ENCODE measurements around the gene ANO2.
"Not testable (repeated sequence)": the region's sequence is repeated elsewhere in the genome, so short reads cannot be mapped to it uniquely, and the experiment has no call there.

Gene ANO2

DNA sequence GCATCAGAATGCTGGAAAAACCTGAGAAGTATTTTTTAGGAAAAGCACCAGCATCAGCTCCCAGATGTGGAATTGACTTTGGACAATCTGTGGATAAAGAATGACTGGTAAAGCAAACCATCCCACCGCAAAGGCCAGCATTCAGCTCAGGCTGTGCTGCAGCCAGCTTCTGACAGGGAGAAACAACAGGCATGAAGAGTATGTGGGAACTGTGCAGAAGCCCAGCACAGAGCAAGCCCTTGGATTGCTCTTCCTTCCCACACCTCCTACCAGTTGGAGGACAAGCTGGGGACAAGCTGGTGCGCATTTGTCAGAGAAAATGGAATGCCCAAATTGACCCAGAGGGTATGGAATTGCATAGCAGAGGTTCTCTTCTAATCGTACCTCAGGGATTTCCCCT lies 228.1 kb downstream of the ANO2 start:
- no peak for FAIRE-seq

DNA sequence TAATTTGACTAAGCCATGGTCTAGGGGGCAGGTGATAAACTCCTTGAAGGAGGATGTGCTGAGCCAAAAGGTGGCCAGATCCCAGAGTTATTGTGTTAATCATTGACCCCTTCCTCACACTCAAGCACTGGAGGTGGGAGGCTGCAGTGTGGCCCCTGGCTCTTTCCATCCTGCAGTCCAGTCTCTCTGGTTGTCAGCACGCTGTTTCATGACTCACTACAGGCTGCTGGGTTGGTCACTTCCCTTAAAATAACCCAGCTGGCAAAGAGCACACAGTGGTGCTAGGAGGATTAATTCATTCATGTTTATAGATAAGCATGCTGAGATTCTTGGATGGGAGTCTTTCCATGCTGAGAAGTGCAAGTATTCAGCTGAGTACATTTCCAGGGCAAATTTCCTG lies 228.9 kb downstream of the ANO2 start:
- FAIRE-seq: no peak

DNA sequence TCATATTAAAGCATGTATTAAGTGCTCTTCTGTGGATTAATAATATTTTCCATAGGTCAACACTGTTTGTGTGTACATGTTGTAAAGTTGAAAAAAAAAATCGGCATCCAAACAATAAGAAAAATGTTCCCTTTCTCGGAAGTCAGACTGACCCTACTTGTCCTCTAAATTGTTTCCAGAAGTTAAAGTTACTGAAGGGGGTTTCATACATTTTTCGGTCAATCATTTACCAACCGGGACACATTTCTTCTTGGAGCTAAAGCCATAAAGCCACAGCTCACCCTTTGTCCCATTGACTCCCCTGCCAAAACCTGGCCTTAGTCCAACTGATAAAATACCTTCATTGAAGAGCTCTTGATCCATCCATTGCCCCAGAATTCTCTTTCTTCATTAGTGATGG lies 230.0 kb downstream of the ANO2 start:
- no peak for FAIRE-seq

DNA sequence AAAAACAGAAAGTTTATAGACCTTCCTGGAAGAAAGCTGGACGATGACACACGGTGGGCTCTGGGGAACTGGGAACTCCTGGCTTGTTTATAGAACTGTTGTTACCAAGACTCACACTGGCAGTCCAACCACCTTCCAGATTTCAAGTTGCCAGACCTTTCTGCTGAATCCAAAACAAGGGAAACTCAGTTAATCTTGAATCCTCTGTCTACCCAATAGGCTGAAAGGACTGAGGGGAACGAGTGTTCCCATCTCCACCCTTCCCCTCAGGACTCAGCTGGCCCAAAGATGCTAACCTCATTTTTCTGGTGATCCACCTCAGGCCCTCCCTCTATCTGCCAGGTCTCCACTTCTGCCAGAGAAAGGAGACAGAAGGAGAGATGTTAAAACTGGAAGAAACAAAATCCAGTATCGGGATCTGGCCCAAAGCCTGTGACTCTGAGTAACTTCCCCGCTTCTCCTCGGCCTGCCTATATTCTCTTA lies 231.4 kb downstream of the ANO2 start:
- no peak for FAIRE-seq

DNA sequence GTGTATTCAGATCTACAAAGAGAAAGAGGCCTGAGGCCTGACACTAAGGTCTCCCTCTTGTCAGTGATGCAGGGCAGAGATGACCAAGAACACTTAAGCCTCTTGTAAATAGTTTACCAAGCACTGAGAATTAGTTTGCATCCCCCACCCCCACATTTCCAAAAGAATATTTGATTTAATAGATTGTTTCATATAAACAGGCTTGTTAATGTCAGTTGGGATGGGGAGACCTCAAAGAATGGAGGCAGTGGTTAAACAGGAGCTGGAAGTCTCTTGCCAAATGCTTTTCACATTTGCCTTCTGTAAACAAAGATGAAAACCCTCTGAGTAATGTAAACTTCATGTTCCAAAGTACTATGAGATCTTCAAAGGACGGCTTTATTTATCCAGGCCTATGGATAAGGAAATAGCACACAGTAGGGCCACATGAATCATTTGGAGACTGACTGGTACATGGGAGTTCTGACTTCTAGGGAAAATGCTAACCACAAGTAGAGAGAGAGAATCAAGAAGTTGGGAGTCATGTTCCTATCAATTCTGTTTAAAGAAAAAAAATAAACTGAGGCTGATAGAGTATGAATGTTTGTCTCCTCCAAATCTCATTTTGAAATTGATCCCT lies 234.7 kb downstream of the ANO2 start:
- FAIRE-seq: no peak

DNA sequence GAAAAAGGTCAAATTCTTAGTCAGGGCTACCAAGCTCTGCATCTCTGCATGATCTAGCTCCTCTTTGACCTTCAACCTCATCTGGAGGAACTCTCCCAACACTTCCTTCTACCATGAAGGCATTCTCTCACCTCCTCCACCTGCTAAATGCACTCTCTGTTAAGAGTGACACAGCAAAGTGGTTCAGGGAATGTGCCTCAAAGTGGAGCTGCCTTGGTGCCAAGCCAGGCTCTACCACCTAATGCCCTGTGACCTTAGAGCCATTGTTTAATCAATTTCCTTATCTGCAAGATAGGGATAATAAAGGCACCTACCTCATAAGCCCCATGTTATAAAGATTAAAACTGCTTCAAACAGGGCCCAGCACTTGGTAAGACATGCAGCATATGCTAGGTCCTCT lies 236.7 kb downstream of the ANO2 start:
- no peak for FAIRE-seq

DNA sequence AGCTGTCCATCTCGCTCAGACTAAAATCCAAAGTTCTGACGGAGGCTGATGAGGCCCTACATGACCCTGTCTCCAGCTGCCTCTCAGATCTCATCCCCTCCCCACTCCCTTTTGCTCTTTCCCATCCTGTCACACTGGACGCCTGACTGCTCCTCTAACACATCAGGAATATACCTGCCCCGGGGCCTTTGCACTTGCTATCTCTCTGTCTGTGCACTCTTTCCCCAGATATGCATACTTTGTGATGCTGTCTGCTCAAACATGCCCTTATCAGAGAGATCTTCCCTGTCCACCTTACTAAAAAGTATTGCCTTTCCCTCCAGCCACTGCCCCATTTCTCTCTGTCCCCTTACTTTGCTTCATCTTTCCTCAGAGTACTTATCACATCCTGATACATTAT lies 238.8 kb downstream of the ANO2 start:
- FAIRE-seq: no peak

DNA sequence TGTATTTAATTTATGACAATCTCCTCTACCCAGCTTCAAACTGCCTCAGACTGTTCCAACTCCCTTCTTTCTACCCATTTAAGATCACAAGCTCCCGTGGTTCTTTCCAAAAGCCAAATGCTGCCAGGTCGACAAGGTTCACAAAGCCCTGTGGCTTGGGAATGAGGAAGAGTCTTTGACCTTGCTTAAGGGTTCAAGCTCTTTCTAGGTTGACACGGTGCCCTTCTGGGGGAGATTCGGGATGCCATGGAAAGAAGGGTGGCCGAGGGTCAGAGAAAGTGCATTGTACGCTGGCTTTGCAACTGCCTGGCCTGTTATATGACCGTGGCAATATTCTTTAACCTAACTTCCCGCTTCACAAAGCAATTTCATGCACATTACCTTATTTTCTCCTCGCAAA lies 239.3 kb downstream of the ANO2 start:
- no peak for FAIRE-seq

DNA sequence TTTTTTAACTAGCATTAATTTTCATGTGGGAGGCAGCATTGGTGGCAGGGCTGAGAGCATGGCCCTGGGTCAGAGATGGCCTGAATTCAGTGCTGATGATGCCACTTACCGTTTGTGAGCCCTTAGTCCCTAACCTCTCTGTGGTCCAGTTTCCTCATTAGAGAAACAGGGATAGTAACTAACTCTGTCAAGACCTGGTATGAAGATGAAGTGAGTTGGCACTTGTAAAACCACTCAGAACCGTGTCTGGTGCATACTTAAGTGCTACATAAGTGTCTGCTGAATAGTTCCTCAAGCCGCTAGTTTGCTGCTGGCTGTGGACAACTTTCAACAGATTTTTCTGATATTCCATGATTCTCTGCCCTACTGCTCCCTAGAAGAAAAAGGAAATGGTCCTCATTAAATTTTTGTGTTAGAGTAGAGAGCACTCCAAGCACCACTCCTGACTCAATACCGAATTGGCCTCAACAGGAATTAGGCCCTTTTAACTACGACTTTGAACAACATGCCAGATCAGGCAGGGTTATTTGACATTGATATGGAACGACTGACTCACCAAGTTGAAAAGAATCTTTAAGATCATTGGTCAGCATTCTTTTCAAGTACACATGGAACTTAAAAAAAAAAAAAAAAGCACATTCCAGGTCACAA lies 250.2 kb downstream of the ANO2 start:
- FAIRE-seq: no peak

DNA sequence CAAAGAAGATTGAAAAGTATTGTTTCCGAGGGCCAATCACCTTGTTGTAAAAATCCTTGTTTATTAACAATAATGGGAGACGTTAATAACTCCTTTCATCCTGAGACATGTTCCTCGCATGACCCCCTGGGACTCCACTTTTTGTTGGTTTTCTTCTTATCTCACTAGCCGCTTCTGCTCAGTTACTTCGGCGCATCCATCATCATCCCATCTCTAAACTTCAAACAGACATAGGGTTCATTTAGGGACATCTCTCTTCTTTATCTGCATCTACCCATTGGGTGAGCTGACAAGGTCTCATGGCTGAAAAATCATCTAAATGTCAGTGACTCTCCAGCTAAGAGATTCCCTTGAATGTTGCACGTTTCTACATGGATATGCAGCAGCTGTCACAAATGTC lies 252.2 kb downstream of the ANO2 start:
- no peak for FAIRE-seq

DNA sequence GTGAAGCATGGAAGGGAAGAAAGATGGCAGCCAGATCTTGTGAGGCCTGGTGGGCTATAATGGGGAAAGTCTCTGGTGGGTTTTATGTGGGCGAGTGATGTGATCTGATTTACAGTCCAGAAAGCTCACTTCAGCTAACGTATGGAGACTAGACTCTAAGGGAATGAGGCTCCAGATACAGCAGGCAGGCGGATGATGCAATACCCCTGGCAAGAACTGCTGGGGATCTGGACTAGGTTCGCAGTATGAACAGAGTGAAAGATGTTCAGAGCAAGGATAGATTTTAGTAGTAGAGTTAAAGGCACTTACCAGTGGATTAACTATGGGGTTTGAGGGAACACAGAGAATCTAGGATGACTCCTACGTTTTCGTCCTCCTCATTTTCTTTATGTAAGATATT lies 253.1 kb downstream of the ANO2 start:
- no peak for FAIRE-seq

DNA sequence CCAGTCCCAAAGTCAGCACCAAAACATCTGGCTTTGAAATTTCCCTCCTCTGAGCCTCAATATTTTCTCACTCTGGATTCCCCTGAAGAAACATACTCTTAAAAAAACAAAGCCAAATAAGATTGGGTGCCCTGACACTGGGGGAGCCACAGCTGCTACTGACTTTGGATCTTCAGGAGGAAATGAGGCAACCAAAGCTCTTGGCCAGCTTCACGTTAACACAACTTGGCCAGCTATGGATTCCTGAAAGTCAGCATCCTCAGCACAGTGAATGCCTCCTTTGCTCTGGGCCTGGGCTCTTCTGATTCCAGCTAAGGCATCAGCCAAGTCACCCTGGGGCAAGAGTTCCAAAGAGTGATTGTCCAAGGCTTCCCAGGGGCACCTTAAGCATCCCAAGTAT lies 254.8 kb downstream of the ANO2 start:
- FAIRE-seq: no peak

DNA sequence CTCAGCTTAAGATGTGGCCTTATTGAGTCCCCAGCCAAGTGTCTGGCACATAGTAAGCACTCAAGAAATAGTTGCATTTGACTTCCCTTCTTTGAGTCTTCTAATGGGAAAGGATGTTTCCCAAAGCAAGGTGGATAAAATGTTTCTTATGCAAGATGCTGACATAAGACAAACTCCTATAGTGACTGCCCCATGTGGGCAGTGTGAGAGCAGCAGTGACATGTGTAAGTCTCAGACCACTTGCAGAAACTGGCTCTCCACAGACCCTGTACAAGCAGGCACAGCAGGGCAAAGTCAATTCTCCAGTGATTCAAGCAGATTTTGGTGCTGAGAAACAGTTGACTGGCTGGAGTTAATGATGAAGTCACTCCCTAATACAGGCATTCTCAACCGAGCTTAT lies 255.3 kb downstream of the ANO2 start:
- FAIRE-seq: no peak

DNA sequence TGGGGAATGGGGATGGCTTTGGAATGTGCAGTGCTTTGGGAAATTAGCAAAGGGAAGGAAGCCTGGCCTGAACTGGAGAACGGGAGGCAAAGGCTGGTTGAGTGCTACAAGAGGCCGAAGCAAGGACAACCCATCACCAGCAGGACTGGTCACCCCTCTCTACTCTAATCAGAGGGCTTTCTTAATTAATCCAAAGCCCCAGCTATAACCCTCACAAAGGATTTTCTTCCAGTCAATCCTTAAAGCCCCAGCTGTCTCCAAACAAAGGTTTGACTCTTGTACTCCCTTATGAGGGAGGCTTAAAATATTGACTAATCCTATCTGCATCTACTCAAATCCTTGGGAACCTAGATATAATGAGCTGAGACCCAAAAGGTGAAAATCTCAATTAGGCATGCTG lies 256.8 kb downstream of the ANO2 start:
- FAIRE-seq: no peak

DNA sequence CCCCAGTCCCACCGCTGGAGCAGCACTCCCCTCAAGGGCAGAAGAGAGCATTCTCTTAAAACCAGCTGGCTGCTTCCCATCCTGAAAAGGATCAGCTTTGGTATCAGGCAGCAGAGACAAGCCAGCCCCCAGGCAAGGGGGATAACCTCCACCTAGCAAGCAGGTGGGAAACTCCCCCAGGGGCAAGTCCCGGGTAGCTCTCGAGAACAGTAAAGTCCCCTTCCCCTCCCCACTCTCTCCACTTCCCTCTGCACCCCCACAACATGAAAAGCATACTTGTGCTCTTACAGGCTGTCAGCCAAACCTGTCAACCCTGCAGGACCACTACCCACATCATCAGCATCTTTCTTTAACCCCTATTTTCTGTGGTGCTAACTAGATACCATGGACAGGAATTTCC lies 259.1 kb downstream of the ANO2 start:
- FAIRE-seq: no peak

DNA sequence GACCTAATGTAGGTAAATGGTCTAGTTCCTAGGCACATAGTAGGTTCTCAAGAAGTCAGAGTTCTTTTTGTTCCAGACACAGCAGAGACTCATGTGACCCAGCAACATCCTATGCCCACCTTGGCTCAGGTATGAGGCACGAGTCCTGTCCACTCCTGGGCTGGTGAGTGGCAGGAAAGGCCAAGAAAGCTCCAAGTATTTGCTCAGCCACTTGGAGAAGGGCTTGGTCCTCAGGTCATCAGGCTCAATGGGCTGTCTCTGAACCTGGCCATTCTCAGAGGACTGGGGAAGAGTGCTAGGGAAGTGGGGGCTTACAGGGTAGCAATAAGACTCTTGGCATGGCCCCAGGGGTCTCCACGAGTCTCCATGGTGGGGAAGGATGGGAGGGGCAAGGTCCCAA lies 260.1 kb downstream of the ANO2 start:
- FAIRE-seq: no peak

DNA sequence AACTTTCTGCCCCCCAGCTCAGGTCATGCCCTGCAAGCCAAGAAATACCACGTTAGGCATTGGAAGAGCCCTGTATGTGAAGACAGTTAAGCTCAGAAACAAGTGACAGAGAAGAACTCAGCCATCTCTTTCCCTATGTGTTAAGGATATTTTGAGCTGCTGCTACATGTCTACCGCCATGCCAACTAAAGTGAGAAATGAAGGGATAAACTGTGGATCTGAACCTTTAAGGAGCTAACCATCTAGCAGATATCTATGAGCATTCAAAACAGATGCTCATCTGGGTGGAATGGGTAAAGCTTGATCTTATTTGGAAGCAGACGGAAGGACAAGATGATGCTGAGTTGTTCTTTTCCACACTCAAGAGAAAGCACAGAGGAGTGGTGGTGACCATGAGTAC lies 262.5 kb downstream of the ANO2 start:
- FAIRE-seq: no peak

DNA sequence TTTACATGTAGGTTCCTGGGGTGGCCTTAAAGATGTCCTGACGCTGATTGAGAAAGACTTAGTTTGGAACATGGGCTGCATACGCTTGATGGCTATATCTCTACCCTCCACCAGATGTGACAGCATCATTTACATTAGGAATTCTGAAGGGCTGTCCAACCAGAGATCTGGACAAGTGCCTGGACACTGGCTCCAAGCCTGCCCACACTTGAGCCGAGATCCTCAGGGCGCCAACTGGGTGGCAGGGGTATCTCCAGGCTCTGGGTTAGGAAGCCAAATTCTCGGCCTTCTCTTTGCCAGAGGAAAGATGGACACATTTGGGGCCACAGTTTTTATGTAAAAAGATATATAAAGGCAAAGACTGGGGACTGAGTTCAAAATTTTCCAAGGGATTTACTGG lies 266.9 kb downstream of the ANO2 start:
- no peak for FAIRE-seq

DNA sequence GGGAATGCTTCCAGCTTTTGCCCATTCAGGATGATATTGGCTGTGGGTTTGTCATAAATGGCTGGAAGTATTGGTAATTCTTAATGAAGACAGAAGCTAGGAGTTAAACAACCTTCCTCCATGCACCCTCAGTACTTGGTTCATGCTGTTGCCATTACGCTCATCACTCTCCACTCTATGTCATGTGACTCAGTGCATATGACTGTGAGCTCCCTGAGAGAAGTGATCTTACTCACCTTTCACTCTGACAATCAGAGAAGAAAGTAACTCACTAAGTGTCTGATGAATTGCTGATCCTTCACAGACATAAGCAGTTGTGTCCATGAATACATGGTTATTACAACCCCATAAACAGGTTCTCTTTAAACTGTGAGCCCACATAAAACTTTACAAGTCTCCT lies 275.4 kb downstream of the ANO2 start:
- FAIRE-seq: not testable (repeated sequence)

DNA sequence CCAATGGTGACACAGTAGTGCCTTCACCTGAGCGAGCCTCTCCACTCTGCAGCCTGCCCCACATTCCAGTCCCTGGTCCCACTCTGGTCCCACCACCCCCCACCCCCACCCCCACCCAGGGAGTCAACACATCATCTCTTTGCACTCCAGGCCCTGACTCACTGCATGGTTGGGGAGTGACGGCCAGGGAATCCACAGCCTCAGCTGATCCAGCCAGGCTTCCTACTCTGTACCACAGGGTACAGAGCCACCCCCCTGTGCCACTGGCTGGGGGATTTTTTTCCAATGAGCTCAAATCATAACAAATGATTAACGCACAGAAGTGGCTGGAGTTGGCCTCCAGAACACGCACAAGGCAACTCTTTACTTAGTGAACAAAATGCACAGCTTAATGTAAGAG lies 279.4 kb downstream of the ANO2 start:
- FAIRE-seq: no peak

DNA sequence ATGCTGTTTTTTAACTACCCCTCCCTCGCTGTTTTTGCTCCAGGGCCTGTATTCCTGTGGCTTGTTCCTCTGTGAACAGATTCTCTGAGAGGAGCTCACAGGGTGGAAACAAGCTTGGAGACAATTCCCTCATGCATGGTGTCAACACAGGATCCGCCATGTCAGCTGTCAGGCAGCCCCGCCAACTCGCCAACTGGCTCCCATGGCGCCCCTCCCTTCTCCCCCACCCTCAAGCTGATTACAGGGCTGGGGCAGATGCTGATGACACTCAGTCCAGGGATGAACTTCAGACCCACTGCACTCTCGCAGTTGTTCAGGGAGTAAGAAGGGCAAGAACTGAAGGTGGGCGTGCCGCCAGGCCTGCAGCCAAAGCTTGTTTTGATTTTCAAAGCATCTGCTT lies 283.2 kb downstream of the ANO2 start:
- FAIRE-seq: no peak

DNA sequence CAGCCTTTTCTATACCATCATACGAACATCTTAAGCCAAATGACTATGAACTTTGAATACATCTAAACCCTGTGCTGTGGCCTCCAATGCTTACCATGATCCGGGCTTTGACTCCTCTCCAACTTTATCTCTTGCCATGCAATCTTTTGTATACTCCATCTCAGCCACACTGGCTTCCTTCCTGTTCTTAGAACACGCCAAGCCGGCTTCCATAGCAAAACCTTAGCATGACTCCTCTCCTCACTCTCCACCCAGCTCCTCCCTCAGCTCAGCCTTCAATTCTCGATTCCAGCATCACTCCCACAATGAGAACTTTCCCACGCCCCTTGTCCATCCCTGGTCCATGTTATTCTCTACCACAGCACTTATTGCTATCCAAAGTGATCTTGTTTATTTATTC lies 284.8 kb downstream of the ANO2 start:
- no peak for FAIRE-seq

DNA sequence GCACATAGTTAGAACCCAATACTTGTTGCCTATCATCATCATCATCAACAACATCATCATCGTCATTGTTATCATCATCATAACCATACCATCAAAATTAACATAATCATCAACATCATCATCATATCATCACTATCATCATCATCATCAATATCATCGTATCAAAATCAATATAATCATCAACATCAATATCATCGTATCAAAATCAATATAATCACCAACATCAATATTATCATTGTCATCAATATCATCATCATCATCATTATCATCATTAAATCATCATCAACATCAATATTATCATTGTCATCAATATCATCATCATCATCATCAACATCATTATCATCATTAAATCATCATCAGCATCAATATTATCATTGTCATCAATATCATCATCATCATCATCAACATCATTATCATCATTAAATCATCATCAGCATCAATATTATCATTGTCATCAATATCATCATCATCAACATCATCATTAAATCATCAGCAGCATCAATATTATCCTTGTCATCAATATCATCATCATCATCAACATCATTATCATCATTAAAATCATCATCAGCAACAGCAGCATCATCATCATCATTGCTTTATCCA lies 286.6 kb downstream of the ANO2 start:
- peak; percentile 82 for FAIRE-seq

DNA sequence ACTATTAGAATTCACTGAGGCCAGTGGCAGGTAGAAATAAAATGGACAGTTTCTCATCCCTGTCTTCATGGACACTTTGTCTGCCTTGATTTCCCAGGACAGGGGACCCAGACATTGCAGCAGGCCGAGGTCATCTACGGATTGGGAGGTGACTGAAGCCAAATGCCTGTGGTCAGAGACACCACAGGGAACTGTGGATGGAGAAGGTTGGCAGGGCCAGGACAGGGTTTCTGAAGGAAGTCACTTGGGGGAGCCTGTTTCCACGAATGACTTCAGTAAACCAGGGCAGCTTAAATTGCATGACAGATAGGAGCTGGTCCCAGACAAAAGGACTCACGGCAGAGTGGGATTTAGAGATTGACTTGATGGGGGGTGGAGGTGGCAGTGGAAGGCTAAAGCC lies 288.2 kb downstream of the ANO2 start:
- no peak for FAIRE-seq

DNA sequence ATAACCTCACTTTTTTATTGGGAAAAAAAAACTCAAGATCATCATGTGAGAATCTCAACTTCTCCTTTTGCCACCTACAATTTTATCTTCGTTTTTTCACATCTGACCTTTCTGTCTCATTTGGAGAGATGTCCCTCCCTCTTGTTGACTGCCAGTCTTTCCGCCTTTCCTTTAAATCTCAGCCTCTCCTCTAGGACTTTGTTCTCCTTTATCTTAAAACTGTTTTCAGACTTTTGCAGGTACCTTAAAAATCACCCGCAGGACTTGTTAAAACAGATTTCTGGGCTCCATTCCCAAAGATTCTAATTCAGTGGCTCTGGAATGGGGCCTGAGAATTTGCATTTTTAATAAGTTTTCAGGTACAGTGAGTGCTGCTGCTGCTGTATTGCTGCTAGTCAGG lies 289.9 kb downstream of the ANO2 start:
- FAIRE-seq: no peak
